GM08714 (cell line): ENCODE data around the gene MAP3K5.

Source experiments
- H3K4me3 ChIP-seq: fragments of 200-500 bp; sonication (Bioruptor generic); 2 replicates; pipeline ENCODE4 v1.5.1; 2014; ENCODE audit warnings: mild to moderate bottlenecking, low read length, inconsistent platforms
- ZNF274 ChIP-seq: IDR thresholded peaks from 2 replicates; pipeline ENCODE4 v1.6.1; 2012; ENCODE audit warnings: mild to moderate bottlenecking, low read depth, low read length

MAP3K5 gene

GRCh38 chr6:136611133-136611532 lies 181.1 kb downstream of the MAP3K5 start:
- TF ChIP-seq ZNF274: no peak
- no peak overlapping the region for H3K4me3 ChIP-seq

DNA sequence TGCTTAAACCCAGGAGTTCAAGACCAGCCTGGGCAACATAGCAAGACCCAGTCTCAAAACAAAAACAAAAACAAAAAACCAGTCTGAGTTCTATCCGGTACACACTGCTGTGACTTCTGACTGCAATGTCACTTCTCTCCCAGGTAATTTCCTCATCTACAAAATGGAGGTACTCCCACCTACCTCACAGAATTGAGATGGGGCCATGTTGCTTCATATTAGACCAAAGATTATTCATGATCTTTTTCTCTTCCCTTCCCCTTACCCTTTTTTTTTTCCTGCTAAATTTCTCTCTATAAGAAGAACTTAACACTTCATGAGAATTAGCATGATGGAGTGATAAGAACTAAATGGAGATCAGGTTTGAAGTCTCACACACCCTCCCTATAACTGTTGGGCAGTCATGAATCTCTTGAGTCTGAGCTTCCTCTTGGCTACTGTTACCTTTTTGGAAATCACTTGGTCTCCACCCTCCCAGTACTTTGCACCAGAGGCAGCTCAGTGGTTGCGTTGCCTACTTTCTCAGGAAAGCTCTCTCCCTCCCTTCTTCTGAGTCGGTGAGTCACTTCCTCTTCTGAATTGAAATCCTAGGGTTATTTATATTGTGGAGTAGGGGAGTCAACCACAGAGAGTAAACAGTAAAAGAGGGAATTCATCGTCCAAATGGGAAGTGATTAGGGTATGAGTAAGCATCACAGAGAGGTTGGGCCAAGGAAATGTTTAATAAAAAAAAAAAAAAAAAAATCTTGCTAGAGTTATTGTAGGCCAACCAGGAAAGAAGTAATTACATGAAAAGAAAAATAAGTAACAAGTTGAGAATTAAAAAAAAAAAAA lies 182.2 kb downstream of the MAP3K5 start:
- no peak for TF ChIP-seq ZNF274

DNA sequence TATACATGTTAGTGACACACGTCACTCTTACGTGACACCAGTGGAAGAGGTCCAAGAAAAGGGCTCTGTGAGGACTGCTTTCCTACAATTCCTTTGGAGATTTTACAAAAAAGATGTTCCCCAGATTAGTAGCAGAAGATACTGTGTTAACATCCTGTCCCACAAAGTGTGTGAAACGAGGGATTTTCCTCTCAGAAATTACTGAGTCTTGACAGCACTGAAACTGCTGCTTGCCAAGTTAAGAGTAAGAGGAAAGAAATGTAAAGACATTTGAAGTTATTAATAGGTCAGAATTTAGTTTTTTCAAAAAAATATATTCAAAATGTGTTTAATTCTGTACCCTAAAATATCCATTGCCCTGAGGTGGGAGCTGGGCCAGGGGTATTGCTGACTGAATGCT lies 183.3 kb downstream of the MAP3K5 start:
- H3K4me3 ChIP-seq: no peak overlapping the region
- no peak for TF ChIP-seq ZNF274

More for the DNA sequence above, 182.2 kb downstream of the MAP3K5 start:
- H3K4me3 ChIP-seq: no peak overlapping the region

DNA sequence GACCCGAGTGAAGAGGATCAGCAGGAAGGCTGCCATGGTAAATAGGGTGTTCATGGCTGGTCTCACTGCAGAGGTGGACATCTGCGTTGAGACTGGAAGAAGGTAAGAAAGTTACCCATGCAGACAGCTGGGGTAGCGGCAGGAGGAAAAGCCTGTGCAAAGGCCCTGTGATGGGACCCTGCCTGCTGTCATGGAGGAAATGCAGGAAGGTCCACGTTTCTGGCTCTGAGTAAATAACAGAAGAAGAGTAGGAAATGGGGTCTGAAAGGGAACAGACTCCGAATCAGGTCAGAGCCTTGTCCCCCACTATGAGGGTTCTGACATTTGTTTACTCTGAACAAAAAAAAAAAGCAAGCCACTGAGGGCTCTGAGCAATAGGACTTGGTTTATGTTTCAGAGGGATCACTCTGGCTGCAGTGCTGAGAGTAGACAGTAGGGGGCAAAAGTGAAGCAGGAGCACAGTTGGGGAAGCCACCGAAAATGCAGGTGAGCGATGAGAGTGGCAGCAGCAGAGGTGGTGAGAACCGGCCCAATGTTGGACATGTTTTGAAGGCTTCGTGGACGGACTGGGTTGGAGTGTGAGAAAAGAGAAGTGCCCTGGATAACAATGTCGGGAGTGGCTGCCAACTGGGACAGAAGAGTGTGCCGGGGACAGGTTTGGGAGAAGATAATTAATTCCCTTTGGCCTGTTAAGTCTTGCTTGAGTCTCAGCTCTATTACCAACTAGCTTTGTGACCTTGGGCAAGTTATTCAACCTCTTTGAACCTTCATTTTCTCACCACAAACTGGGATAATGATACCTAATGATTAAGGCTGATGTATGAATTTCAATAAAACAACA lies 184.1 kb downstream of the MAP3K5 start:
- TF ChIP-seq ZNF274: no peak
- no peak overlapping the region for H3K4me3 ChIP-seq

DNA sequence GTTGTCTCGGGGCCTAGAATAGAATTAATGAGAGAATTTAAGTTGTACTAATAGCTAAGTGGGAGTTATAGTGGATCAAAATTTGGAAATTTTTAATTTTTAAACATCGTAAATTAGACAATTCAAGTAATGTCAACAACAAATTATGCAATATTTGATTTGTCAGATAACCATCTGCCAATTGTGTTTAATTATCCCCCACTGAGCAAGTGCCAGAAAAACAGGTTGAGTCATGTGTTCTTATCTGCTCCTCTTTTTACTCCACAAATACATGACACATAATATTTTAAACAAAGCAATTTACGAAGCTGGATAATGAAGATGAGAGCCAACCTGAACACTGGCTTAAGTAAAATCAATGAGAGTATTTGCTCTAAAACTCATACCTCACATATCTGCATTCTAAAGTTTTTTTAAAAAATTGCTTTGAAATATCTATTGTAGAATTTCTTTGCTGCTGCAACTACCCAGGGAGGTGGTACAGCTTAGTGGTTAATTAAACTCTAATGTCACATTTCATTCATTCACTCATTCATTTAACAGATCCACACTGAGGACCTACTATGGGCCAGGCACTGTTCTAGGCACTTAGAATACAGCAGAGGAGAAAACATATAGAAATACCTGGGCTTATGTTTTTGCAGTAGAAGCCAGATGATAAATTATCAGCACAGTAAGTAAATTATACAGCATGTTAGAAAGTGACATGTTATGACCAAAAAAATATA lies 184.9 kb downstream of the MAP3K5 start:
- TF ChIP-seq ZNF274: no peak
- H3K4me3 ChIP-seq: no peak overlapping the region

- no peak for TF ChIP-seq ZNF274
Measured at GRCh38 chr6:136604928-136605510, 187.3 kb downstream of the MAP3K5 start.

GRCh38 chr6:136604328-136604825 lies 187.9 kb downstream of the MAP3K5 start:
- TF ChIP-seq ZNF274: no peak
- no peak overlapping the region for H3K4me3 ChIP-seq

More at GRCh38 chr6:136604928-136605510, 187.3 kb downstream of the MAP3K5 start:
- no peak overlapping the region for H3K4me3 ChIP-seq

DNA sequence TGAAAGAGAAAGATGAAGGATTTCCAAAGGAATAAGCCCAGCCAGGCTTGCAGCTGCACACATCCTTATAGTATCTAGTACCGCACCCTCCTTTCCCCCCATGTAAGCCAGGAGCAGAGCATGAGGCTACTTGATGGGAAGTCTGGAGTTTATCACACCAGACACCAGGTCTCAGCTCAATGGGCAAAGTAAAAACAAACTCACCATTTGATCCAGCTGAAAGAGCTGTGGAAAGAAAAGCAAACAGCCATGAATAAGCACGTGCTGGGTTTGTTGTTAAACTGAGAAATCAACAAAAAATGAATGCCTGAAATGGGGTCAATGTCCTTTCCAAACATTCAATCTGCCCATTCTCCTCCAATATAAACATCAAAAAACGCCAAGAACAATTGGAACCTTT lies 191.5 kb downstream of the MAP3K5 start:
- TF ChIP-seq ZNF274: no peak

GRCh38 chr6:136599329-136600011 lies 192.8 kb downstream of the MAP3K5 start:
- no peak for TF ChIP-seq ZNF274
- H3K4me3 ChIP-seq: no peak overlapping the region

More for the DNA sequence above, 191.5 kb downstream of the MAP3K5 start:
- no peak overlapping the region for H3K4me3 ChIP-seq

- no peak for TF ChIP-seq ZNF274
- no peak overlapping the region for H3K4me3 ChIP-seq
Measured at GRCh38 chr6:136598048-136598447, 194.2 kb downstream of the MAP3K5 start.

DNA sequence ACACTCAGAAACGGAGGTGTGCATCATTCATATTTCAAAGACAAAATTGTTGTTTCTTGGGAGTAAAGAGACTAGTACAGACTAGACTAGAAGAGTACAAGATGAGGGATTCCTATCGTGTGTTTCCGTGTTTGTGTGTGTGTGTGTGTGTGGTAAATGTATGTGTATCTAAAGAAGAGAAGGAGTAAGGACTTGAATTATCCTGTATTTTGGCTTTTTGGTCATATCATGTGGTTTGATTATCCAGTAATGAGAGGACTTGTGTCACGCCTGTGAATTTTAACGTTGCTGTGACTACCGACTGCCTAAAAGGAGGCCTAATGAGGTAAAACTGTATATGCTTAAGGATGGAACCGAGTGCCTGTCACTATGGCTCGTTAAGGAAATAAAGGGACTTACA lies 197.6 kb downstream of the MAP3K5 start:
- peak overlapping the region; percentile 49; the same call in 1 of the 2 replicates for H3K4me3 ChIP-seq
- no peak for TF ChIP-seq ZNF274

DNA sequence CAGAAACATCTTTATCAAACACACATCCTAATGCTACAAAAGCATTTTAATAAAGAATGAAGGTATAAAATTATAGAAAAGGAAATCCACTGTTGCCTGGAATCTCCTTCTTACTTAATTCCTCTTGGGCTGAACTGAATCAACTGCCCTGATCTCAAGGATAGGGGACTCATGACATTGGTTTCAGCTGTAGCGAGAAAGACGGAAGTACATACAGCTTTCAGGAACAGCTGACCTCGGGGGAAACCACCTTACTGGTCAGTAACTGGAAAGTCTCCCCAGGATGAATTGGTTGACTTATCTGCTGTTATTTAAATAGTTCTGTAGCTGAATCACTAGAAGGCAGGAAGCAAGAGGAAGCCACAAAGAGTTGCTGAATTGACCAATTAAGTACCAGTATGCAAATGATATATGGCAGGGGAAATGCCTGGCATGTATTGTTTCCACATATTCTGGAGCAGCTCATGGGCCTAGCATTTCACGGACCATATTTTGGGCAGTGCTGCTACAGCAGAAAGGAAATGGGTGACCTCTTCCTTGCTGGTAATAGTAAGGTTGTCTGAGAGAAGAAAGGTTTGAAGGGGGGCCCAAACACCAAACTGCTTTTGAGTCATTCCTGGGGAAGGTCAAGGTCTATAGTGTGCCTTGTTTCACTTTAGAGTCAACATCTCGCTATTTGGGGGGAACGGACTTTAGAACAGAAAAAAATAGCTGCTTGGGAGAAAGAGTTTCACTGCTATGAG lies 198.4 kb downstream of the MAP3K5 start:
- no peak for TF ChIP-seq ZNF274
- H3K4me3 ChIP-seq: peak overlapping the region; percentile 49; the same call in 1 of the 2 replicates

DNA sequence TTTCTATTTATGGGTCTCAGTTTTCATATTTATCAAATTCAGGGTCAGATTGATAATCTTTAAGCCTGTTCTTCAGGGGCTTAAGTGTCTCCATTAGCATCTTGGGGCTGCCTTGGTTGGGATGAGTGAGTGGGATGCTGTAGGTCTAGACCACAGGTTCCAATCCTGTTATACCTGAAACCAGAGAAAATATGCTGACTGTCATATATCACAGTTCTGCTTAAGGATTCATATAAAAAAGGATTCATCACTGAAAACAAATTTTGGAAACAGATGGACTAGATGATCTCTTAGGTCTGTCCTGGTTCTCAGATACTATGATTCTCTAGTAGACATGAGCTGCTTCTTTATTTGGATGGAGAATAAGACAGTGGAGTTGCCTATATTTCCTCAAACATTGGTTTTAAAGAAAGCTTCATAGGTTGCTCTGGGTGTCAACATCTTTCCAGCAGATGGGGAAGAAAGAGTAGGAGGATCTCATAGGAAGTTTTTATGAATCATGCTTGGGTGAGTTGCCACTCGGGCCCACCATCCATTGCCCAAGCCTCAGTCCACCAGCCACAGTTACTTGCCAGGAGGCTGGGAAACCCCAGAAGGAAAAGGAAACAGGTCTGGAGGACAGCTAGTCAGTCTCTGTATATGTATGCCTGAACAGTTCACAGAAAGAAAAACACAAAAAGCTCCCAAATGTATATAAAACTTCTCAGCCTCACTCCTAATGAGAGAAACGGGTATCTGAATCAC lies 199.2 kb downstream of the MAP3K5 start:
- no peak for TF ChIP-seq ZNF274
- no peak overlapping the region for H3K4me3 ChIP-seq
